ENCODE measurements around the gene TNRC18. TPM values are rescaled to one million over a fixed set of nuclear protein-coding genes. Genes with fewer than 3 reads are reported as not detected.
"Not testable (repeated sequence)": the region's sequence is repeated elsewhere in the genome, so short reads cannot be mapped to it uniquely, and the experiment has no call there.

Gene TNRC18
- total RNA-seq, 1 donor from 2014 or later = 104 TPM

- intact Hi-C loops (cut with DNase I) = no loop called here
- H3K27me3 ChIP-seq (ENCODE audit: low read depth) = no peaks in the 10 kb centered on the region
- DNase-seq = no peak
- TF ChIP-seq, protein P1, sequence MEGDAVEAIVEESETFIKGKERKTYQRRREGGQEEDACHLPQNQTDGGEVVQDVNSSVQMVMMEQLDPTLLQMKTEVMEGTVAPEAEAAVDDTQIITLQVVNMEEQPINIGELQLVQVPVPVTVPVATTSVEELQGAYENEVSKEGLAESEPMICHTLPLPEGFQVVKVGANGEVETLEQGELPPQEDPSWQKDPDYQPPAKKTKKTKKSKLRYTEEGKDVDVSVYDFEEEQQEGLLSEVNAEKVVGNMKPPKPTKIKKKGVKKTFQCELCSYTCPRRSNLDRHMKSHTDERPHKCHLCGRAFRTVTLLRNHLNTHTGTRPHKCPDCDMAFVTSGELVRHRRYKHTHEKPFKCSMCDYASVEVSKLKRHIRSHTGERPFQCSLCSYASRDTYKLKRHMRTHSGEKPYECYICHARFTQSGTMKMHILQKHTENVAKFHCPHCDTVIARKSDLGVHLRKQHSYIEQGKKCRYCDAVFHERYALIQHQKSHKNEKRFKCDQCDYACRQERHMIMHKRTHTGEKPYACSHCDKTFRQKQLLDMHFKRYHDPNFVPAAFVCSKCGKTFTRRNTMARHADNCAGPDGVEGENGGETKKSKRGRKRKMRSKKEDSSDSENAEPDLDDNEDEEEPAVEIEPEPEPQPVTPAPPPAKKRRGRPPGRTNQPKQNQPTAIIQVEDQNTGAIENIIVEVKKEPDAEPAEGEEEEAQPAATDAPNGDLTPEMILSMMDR (IDR thresholded peaks at IDR 0.05) = no peak
- H3K36me3 ChIP-seq = no peaks in the 10 kb centered on the region
- no peaks in the 10 kb centered on the region for H3K9me3 ChIP-seq
- no peak overlapping the region for H3K27ac ChIP-seq
- H3K4me1 ChIP-seq = no peaks in the 10 kb centered on the region
- H3K4me3 ChIP-seq = no peak overlapping the region
- ATAC-seq = no peak
These were observed 158.1 kb downstream of the TNRC18 start for GRCh38 chr7:5265320-5266190.

DNA sequence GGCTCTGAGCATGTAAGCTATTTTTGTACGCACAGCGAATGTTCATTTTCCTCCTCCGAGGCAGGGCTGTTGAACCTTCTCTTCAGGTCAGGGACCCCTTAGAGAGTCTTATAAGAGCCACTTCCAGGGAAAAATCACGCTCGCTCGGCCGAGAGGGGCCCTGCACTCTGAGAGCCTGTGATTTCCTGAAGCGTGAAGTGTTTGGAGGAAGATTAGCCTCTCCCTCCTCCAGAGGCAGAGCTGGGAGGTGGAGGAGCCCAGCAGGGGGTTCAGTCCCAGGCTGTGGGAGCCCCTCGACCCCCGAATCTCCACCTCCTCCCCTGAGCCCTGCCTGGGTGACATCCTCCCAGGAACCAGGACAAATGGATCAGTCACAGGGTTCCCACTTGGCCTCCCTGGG, 160.6 kb downstream of the TNRC18 start:
- H3K27ac ChIP-seq; H3K4me1 ChIP-seq; H3K36me3 ChIP-seq; DNase-seq; H3K4me3 ChIP-seq; H3K27me3 ChIP-seq (ENCODE audit: low read depth); intact Hi-C loops (cut with DNase I); H3K9me3 ChIP-seq: not testable (repeated sequence)
- peak; percentile 17 to 23 for ATAC-seq

- not testable (repeated sequence) for DNase-seq, H3K36me3 ChIP-seq
These were observed 163.0 kb downstream of the TNRC18 start for GRCh38 chr7:5260530-5261068.

More at GRCh38 chr7:5260530-5261068, 163.0 kb downstream of the TNRC18 start:
- H3K4me1 ChIP-seq; H3K27ac ChIP-seq; H3K27me3 ChIP-seq (ENCODE audit: low read depth); H3K4me3 ChIP-seq; ATAC-seq; intact Hi-C loops (cut with DNase I); H3K9me3 ChIP-seq: not testable (repeated sequence)

Other genes starting within 250 kb of the TNRC18 start
- 59.8 TPM for gene WIPI2, start 233.6 kb downstream of the TNRC18 start, total RNA-seq
- 2.7 TPM for gene SLC29A4, start 140.9 kb downstream of the TNRC18 start, total RNA-seq
- gene FBXL18, start 90.0 kb upstream of the TNRC18 start, total RNA-seq = 9.2 TPM
- 3,617 TPM for gene ACTB, start 106.8 kb upstream of the TNRC18 start, total RNA-seq
- 43.8 TPM for gene FSCN1, start 169.0 kb upstream of the TNRC18 start, total RNA-seq